Heart left ventricle (tissue), 13 donors: ENCODE data around the gene DNAJC5.
"Not testable (repeated sequence)": the region's sequence is repeated elsewhere in the genome, so short reads cannot be mapped to it uniquely, and the experiment has no call there.

Source experiments
- CTCF ChIP-seq, 12 donors: fragments of 200-600 bp; sonication (generic) in 4 of 12; IDR thresholded peaks; one replicate each; pipeline versions ENCODE4 v1.5.0 to v1.8.0; 2018 to 2022; ENCODE audit warnings: antibody characterized with exemption in 12 of 12, mild to moderate bottlenecking in 5 of 12
- POLR2A ChIP-seq, 2 donors: fragments of 450-650 bp; IDR thresholded peaks; one replicate each; pipeline ENCODE4 v1.6.1; 2017; ENCODE audit warnings: antibody characterized with exemption in 2 of 2, mild to moderate bottlenecking in 2 of 2, moderate library complexity in 2 of 2
- donor health status: ischemic (EF 13 %, LVEDD 7.1; RV severe dilation, severe dysfunction).
- donor health status: DM: no; HTN: yes; CAD: no.
- donor health status: DM: no; HTN: no; CAD: no.
- donor health status: ischemic (EF 25% LVEDD 6.9; RV normal size, moderate dysfunction).
- donor health status: ischemic (EF 25% LVEDD 5.7; RV mildly dilated, moderate dysfunction).
- donor health status: ischemic (EF 35%, LVEDD 5.7; RV mildly dilated, moderate dysfunction).
- donor health status: nonischemic (EF 11% LVEDD 7.7; RV severe dilation, severe dysfunction).
- donor health status: DM: yes; HTN: yes; CAD: no.
- donor health status: PGD.
- donor health status: ischemic (EF 29% LVEDD 5.4; RV normal size, mild dysfunction).
- donor health status: nonischemic (EF 23%, LVEDD 6.1; RV moderate dilation, normal function).

- TF ChIP-seq CTCF, POLR2A (IDR thresholded peaks at IDR 0.05): not testable (repeated sequence)
Observed at GRCh38 chr20:63929473-63929883, 34.6 kb downstream of the DNAJC5 start.
